Suppressor macrophage (primary cell): ENCODE measurements around the gene ETFA.

Experiments used
- DNase-seq, 4 experiments: peaks; one replicate each; pipeline ENCODE4 v3.0.0-alpha.2; 2020 to 2022
- total RNA-seq, 17 experiments: gene quantifications; one replicate each; lab custom pipeline; 2026; ENCODE audit warnings: mixed read lengths in 6 of 17, inconsistent platforms in 3 of 17; lab: John Stamatoyannopoulos, UW

ETFA gene
- total RNA-seq: 71.3 to 153 (median 102) reads per million in 17 experiments

- DNase-seq: peak; percentile 95 to 99 (median 98)
Observed at GRCh38 chr15:76311100-76311953, at the start of gene ETFA. ETFA (minus strand) TSS chr15:76311469; CDS start chr15:76311388, 81 bp downstream.

- DNase-seq: no peak
Observed at GRCh38 chr15:76360416-76360815, 49.1 kb upstream of the ETFA start.

- DNase-seq: no peak
Observed at GRCh38 chr15:76359152-76359551, 47.9 kb upstream of the ETFA start.

DNA sequence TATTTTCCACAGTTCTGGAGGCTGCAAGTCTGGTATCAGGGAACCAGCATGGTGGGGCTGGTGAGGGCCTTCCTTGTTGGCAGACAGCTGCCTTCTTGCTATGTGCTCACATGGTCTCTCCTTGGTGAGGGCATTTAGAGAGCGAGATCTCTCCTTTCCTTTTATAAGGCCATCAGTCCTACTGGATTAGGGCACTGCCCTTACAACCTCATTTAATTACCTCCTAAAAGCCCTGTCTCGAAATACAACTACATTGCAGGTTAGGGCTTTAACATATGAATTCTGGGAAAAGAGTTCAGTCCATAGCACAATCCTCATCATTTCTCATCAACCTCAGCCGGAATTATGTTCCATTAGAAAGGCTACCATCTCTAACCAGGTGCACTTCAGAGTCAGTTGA lies 47.2 kb upstream of the ETFA start:
- DNase-seq: no peak

DNA sequence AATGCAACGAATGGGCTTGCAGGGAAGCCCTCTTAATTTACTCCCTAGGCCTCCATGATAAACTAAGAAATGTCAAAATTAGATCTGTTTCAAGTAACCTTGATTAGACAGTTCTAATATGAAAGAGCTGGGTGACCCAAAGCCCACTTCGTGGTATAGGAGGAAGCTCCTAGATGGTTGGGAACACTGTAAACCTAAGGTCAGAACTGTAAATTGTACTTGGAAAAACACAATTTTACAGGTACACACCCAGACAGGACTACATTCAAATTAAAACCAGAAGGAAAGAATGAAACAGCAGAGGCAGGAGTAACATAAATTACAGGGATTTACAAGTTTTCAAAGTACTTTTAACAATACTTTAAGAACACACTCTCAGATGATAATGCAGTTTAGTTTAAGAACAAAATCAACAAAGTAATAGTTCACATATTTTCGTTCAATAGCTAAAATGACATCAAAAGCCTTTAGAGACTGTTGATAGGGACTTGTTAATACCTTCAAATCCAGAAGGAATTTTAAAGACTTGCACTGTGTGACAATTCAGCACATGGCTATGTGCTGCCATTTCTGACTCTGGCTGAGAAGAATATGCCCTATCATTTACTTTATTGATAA lies 43.7 kb upstream of the ETFA start:
- DNase-seq: no peak

DNA sequence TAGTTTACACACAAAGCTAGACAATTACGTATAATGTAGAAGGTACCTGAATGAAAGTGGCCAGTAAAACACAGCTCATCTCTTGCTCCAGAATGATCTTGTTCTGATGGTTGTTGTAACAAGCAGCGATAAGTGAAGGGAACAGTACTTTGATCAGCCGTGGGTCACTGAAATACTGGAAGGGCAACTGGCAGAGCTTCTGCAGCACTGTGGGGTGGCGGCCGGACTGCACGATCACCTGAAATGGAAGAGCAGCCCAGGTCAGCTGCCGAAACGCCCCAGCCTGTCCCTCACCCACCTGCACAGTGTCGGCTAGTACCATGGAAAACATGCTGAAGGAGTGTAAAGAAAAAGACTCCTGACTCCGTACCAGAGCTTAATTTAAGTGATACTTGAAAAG lies 42.6 kb upstream of the ETFA start:
- no peak for DNase-seq

DNA sequence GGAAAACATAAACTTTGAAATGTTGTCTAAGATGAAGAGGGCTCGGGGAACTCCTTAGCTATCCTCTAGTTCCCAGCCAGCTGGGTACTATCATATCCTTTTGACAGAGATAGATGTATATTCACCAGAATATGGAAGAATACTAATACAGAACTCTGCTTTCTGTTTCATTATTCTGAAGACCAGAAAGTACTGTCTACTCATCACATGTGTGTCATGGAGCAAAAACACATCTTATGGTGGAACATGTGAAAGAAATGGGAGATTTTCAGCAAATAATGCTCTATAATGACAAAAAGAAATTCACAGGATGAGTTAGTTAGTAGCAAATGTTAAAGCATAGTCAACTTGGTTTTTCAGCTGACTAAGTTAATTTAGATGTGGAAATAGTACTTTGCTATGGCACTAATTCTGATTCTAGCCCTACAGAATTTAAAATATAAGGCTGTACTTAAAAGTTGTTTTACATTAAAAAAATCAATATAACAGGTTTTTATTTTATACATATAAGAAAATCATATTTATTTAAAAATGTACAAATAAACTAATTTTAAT lies 41.8 kb upstream of the ETFA start:
- DNase-seq: no peak

DNA sequence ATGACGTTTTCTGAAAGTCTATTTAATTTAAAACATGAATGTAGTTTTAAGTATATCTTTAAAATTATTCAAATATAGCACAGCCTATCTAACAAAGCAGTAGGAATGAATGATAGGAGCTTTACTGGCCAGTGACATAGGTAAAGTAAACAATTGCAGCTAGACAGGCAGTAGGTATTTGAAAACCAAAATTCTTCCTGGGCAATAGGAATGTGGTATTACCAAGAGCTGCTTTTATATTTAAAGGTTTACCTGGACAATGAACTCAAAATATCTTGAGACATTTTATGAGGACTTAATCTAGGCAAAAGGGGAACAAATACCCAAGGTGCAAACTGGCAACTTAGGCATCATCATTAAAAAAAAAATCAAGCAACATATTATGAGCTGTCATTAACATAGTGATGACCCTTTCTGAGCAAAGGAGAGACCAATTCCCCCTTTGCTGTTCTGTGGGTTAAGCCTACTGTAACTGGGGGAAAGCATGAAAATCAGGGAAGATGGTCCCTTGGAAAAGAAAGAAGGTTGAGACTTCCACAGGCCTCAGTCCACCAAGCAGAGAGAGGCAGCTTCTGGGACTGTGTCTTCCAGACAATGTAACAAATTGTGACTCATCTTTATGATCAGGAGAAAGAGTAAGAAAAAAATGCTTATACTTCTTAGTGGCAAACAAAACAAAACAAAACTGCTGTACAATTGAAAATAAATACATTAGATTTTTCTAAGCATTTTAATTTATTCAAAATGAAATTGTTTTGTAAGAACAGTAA lies 38.2 kb upstream of the ETFA start:
- DNase-seq: no peak

GRCh38 chr15:76347482-76348055 lies 36.3 kb upstream of the ETFA start:
- peak in 1 of 4 experiments; percentile 8 for DNase-seq

DNA sequence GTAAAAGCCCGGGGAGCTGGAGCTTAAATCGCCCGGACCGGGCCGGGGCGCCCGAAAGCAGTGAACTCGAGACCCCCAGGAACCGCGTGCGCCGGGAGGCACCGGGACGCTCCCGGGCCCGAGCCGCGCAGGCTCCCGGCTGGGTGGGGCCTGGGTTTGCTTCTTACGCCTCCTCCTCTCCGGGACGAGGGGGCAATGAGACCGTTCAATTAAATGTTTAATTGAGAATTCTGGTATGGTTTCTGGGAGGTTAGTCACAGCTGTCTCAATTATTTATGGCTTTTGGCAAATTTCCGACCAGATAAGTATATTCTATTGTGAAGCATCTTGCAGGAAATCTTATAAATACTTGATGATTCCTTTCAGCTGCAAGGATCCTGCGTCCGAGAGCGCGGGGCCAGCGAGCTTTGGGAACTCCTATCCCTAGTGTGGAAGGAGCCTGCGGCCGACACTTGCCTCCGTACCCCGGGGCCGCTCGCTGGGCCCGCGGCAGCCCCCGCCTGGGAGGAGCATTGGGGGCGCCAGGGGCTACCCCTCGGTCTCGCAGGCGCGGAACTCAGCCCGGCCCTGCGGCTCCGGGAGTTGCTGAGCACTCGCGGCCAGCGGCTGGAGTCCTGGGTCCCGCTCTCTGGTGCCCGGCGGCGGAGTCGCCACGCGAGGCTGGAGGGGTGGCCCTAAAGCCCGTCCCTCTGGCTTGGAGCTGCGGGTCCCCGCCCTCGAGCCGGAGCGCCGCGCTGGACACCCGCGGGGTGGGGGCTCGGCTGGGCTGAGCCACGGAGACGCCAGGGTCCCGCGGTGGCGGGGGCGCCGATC lies 35.6 kb upstream of the ETFA start:
- peak in 2 of 4 experiments; percentile 30 to 55 for DNase-seq

DNA sequence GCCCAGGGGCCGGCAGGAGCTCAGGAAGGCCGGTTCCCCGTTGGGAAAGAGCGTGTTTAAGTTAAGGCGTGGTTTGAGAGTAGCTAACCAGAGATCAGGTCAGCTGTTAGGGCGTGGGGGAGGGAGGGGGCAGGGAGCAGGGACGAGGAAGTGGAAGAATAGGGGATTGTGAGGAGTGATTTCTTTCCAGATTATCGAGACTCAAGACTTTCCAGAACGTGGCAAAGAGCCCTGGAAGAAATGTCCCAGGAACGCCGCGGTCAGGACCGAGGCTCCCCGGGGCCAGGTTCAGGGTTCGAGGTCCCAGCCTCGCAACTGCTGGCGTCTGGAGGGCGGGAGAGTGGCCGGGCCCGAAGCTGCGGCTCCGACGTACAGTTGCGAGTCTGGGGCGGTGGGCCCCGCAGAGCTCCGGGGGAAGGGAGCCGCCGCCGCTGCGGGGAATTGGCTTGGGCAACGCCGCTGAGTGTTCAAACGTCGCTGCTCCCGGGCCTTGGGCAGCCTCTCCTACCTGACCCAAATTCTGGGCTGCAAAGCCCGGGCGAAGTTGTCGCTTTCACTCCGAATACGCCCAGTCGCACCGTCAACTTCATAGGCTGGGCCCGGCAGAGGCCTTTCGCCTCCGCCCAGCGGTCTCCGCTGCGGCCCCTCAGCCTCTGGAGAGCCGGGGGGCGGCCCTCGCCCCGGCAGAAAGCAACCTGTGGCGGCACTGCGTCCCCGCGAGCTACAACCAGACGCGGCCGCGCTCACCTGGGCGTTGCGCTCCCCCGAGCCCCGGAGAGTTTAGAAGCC lies 34.8 kb upstream of the ETFA start:
- peak; percentile 49 to 77 (median 66) for DNase-seq

DNA sequence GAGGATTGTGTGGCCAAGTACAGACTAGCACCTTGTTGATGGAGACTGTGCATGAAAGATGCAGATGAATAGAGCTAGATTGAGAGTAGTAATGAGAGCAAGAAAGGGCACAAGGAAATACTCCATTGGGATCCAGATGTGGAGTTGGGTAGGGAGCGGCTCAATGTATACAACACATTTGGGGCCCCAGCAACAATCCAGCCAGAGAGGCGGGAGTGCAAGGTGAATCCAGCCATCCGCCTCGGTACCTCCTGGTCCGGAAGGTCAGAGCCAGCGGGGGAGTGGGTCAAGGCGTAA lies 34.3 kb upstream of the ETFA start:
- no peak for DNase-seq

DNA sequence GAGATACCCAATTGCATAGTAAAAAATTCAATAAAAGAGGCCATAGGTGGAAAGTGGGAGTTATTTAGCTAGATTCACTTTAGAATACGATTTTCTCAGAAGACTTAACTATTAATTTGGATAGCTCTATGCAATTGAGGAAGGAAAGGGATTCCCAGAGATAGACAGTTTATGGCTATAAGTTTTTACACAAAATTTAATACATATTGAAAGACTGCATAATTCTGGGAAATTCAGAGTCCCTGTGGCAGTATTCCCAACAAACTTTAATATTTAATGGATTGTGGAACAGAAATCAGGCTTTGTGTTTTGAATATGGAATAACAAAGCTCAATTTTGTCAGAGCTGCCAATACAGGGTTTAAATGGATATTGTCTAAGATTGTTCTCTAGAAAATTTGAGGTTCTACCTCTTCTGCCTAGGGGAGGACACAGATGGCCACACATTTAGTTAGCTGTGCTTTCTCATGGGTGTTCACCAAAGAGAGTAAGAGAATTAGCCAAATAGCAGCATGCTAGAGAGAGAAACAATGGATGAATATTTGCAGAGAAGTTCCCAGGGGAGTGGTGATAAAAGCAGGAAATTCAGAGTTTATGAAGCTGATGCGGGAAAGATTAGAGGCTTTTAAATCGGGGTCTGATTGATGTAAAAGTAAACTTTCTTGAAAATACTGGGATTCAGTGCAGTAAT lies 33.8 kb upstream of the ETFA start:
- no peak for DNase-seq

DNA sequence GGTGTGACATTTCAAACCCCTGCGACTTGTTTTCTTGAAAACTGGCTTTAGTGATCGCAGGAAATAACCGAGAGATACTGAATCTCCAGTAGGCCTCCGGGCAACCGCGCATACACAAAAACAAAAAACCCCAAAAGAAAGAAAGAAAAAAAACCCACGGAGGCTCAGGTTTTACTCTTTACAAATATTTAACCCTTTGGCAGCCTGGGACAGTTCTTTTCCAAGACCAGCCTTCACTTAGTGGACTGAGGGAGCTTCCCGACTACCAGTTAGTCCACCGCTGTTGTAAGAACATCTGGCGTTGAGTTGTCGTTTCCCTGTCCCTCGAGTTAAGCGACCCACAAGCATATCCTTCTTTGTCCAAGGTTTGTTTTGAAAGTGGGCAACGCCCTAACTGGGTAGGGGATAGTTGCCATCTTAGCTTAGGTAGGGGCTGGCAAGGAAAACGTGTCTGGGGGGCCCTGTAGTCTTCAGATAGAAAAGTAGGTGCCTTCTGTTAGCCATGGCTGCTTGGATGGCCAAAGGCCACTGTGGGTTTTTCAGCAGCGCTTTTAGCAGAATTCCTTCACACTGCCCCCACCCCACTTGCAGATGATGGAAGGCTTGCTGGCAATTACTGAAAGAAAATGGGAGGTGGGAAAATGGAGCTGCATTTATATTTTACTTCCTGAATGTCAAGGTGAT lies 32.2 kb upstream of the ETFA start:
- DNase-seq: no peak

DNA sequence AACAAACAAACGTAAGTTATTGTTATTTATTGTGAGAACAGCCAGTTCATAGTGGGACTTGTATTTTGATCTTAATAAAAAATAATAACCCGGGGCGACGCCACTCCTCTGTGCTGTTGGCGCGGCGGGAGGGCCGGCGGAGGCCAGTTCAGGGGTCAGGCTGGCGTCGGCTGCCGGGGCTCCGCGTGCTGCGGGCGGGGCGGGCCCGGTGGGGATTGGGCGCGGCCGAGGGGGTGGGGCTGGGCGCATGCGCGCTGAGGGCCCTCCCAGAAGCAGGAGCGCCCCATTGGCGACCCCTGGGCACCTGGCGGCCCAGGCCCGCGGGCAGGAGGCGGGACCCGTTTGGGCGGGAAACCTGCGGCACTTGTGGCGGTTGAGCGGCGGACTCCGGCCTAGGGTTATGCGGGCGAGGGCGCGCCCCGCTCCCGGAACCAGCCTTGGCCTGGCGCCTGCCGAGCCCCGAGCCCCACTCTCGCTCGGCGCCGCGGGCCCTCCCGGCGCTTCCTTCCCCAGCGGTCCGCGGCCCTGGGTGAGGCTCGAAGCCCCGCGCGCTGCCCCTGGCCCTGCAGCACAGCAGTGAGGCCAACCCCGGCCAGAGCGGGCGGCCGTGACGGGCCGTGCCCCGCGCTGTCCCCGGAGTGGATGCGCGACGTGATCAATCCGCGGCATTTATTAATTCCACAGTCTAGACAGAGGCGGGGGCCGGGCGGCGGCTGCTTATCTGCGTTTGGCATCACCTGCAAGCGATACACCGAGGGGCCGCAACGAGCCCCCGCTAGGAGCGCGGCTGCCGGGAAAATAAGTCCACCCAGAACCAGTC lies 31.3 kb upstream of the ETFA start:
- peak in 3 of 4 experiments; percentile 8 to 41 (median 28) for DNase-seq

- DNase-seq: peak in 2 of 4 experiments; percentile 17 to 26
Observed at GRCh38 chr15:76342058-76342381, 30.8 kb upstream of the ETFA start.

DNA sequence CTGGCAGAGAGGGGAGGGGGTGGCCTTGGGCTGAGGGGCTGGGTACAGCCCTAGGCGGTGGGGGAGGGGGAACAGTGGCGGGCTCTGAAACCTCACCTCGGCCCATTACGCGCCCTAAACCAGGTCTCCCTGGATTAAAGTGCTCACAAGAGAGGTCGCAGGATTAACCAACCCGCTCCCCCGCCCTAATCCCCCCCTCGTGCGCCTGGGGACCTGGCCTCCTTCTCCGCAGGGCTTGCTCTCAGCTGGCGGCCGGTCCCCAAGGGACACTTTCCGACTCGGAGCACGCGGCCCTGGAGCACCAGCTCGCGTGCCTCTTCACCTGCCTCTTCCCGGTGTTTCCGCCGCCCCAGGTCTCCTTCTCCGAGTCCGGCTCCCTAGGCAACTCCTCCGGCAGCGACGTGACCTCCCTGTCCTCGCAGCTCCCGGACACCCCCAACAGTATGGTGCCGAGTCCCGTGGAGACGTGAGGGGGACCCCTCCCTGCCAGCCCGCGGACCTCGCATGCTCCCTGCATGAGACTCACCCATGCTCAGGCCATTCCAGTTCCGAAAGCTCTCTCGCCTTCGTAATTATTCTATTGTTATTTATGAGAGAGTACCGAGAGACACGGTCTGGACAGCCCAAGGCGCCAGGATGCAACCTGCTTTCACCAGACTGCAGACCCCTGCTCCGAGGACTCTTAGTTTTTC lies 30.2 kb upstream of the ETFA start:
- peak in 1 of 4 experiments; percentile 22 for DNase-seq

GRCh38 chr15:76340803-76341365 lies 29.6 kb upstream of the ETFA start:
- DNase-seq: peak; percentile 25 to 61 (median 48)
